HCT116 (cell line): ENCODE data around the gene KCNK15.

Source experiments
- CTCF ChIP-seq, 3 experiments: fragments of 200-600 bp in 1 of 3; sonication (generic) in 1 of 3; IDR thresholded peaks in 2 of 3; conservative IDR thresholded peaks in 1 of 3; 2 replicates each; pipeline ENCODE4 v1.5.1; 2012 to 2017; ENCODE audit warnings: low read depth in 2 of 3, low read length in 2 of 3, antibody characterized with exemption in 1 of 3, borderline replicate concordance in 1 of 3, control low read depth in 1 of 3, mild to moderate bottlenecking in 1 of 3, mixed read lengths in 1 of 3, mixed run types in 1 of 3, moderate library complexity in 1 of 3; ENCODE audit not compliant: insufficient read depth in 1 of 3
- EGR1 ChIP-seq: IDR thresholded peaks from 2 replicates; pipeline ENCODE4 v1.6.1; 2012; ENCODE audit warnings: low read depth
- EZH2 ChIP-seq: fragments of 200-600 bp; sonication (generic); IDR thresholded peaks from 2 replicates; pipeline ENCODE4 v1.6.1; 2017; ENCODE audit warnings: antibody characterized with exemption, mixed run types
- POLR2A ChIP-seq: IDR thresholded peaks from 2 replicates; pipeline ENCODE4 v1.7.0; 2011; ENCODE audit warnings: borderline replicate concordance; ENCODE audit not compliant: insufficient read depth, insufficient read length; ENCODE audit errors: extremely low read depth
- SP1 ChIP-seq: IDR thresholded peaks from 2 replicates; pipeline ENCODE4 v1.6.1; 2012; ENCODE audit warnings: low read depth

- TF ChIP-seq CTCF (IDR thresholded peaks at IDR 0.05 in 2 of 3, conservative IDR thresholded peaks at IDR 0.05 in 1 of 3; ENCODE audit: borderline replicate concordance in 1 of 3, insufficient read depth in 1 of 3, low read depth in 2 of 3, low read length in 2 of 3) (no peak), POLR2A (no peak), EGR1 (no peak), EZH2 (no peak), SP1 (no peak)
Observed at GRCh38 chr20:44795836-44796235, 50.2 kb downstream of the KCNK15 start.
